ENCODE data around the gene XIAP. TPM values are rescaled to one million over a fixed set of nuclear protein-coding genes. Genes with fewer than 3 reads are reported as not detected.

Gene XIAP
- total RNA-seq, 4 donors from 2014 or later, result 15.1 to 60.3 (median 41.2) TPM

DNA sequence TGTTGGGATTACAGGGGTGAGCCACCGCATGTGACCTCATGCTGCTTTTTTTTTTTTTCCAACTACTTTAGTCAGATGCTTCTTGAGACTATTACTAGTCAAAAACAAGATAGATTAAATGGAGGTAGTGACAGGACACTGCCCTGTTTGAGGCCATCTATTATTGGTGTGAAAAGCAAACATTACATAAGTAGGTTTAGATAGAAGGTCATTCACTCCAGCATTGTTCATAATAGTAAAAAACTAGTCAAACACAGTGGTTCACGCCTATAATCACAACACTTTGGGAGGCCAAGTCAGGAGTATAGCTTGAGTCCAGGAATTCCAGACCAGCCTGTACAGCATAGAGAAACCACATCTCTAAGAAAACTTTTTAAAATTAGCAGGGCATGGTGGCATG is 16.3 kb downstream of the XIAP start:
- no peaks in the 10 kb centered on the region for H3K27me3 ChIP-seq
- H3K4me1 ChIP-seq, result peaks cover 0 to 19% (median 2%) of the 10 kb centered on the region in 4 donors
- in situ Hi-C loops (cut with MboI; ENCODE audit: low pct_ligation_motif_present in 1 of 4, low pct_unique_long_range_greater_than_20kb in 1 of 4, low sequenced_read_pairs in 3 of 4), result no loop called here
- H3K9me3 ChIP-seq, result no peaks in the 10 kb centered on the region
- TF ChIP-seq POLR2AphosphoS5 (IDR thresholded peaks at IDR 0.05) (no peak), POLR2A (IDR thresholded peaks at IDR 0.05) (no peak), EP300 (IDR thresholded peaks at IDR 0.05; ENCODE audit: low read depth) (no peak), CTCF (IDR thresholded peaks at IDR 0.05) (no peak)
- intact Hi-C loops (cut with DNase I; ENCODE audit: low total_unique reads), result no loop called here
- WGBS, 2 donors (ENCODE audit: low coverage in 1 of 2), result 79 to 100% methylated on average over 1 to 2 of the region's 2 CpGs
- no peak for DNase-seq
- no peak overlapping the region for H3K4me3 ChIP-seq
- no peaks in the 10 kb centered on the region for H3K36me3 ChIP-seq
- peak overlapping the region in 1 of 4 donors; percentile 12 for H3K27ac ChIP-seq

DNA sequence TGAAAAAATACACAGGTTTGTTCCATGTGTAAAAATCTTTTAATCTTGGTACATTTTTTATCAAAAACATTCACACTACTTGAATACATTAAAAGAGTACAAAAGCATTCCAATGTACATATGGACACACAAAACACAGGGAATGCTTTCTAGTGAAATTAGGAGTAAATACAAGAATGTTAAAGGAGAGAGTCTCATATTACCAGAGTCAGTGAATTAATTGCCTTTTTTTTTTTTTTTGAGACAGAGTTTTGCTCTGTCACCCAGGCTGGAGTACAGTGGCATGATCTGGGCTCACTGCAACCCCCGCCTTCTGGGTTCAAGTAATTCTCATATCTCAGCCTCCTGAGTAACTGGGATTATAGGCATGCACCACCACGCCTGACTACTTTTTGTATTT is 17.0 kb downstream of the XIAP start:
- H3K27me3 ChIP-seq, result no peaks in the 10 kb centered on the region
- peaks cover 0 to 19% (median 2%) of the 10 kb centered on the region in 4 donors for H3K4me1 ChIP-seq
- no peak overlapping the region for H3K27ac ChIP-seq
- H3K9me3 ChIP-seq, result no peaks in the 10 kb centered on the region
- TF ChIP-seq EP300 (IDR thresholded peaks at IDR 0.05; ENCODE audit: low read depth), result no peak
- TF ChIP-seq CTCF (IDR thresholded peaks at IDR 0.05), result no peak
- no peak for TF ChIP-seq POLR2A (IDR thresholded peaks at IDR 0.05)
- no peak for TF ChIP-seq POLR2AphosphoS5 (IDR thresholded peaks at IDR 0.05)
- H3K4me3 ChIP-seq, result no peak overlapping the region
- no peaks in the 10 kb centered on the region for H3K36me3 ChIP-seq
- DNase-seq, result no peak
- intact Hi-C loops (cut with DNase I; ENCODE audit: low total_unique reads) (no loop called here), in situ Hi-C loops (cut with MboI; ENCODE audit: low pct_ligation_motif_present in 1 of 4, low pct_unique_long_range_greater_than_20kb in 1 of 4, low sequenced_read_pairs in 3 of 4) (no loop called here)
- 83% methylated on average over 2 of the region's 2 CpGs; no CpG with 5 or more reads in 1 of the 2 donors for WGBS, 2 donors (ENCODE audit: low coverage in 1 of 2)

- Histone ChIP-seq H3K27me3 (no peaks in the 10 kb centered on the region), H3K4me1 (peaks cover 0 to 19% (median 2%) of the 10 kb centered on the region in 4 donors), H3K4me3 (no peak overlapping the region), H3K9me3 (no peaks in the 10 kb centered on the region), H3K36me3 (no peaks in the 10 kb centered on the region), H3K27ac (peak overlapping the region in 1 of 4 donors; percentile 31)
- 33 to 40% methylated on average over 2 of the region's 2 CpGs for WGBS, 2 donors (ENCODE audit: low coverage in 1 of 2)
- TF ChIP-seq CTCF (IDR thresholded peaks at IDR 0.05) (no peak), POLR2AphosphoS5 (IDR thresholded peaks at IDR 0.05) (no peak), EP300 (IDR thresholded peaks at IDR 0.05; ENCODE audit: low read depth) (no peak), POLR2A (IDR thresholded peaks at IDR 0.05) (no peak)
- no peak for DNase-seq
- in situ Hi-C loops (cut with MboI; ENCODE audit: low pct_ligation_motif_present in 1 of 4, low pct_unique_long_range_greater_than_20kb in 1 of 4, low sequenced_read_pairs in 3 of 4) (no loop called here), intact Hi-C loops (cut with DNase I; ENCODE audit: low total_unique reads) (no loop called here)
Measured at GRCh38 chrX:123878252-123878721, 18.4 kb downstream of the XIAP start.

DNA sequence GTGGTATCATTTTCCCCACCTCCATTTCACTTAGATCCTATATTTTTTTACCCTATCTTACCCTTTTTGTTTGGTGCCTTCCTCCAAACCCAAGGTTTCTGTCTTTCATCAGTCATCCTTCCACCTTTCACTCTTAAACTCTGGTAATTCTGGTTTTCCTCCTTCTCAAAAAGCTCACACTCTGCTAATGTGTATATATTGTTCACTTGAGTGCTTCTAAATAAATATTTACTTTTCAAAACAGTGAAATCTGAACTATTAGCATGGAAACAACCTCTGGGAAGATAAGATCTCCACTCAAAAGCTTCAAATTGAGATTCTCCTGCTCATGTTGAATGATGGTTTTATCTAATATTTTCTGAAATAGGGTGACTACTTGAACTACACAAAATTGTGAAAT is 21.5 kb downstream of the XIAP start:
- intact Hi-C loops (cut with DNase I; ENCODE audit: low total_unique reads) (no loop called here), in situ Hi-C loops (cut with MboI; ENCODE audit: low pct_ligation_motif_present in 1 of 4, low pct_unique_long_range_greater_than_20kb in 1 of 4, low sequenced_read_pairs in 3 of 4) (no loop called here)
- Histone ChIP-seq H3K36me3 (no peaks in the 10 kb centered on the region), H3K4me3 (no peak overlapping the region), H3K27ac (no peak overlapping the region), H3K9me3 (no peaks in the 10 kb centered on the region), H3K27me3 (no peaks in the 10 kb centered on the region), H3K4me1 (peaks cover 0 to 17% (median 0%) of the 10 kb centered on the region in 4 donors)
- no peak for DNase-seq
- TF ChIP-seq EP300 (IDR thresholded peaks at IDR 0.05; ENCODE audit: low read depth) (no peak), POLR2AphosphoS5 (IDR thresholded peaks at IDR 0.05) (no peak), POLR2A (IDR thresholded peaks at IDR 0.05) (no peak), CTCF (IDR thresholded peaks at IDR 0.05) (no peak)

Measured in transverse colon (tissue), 4 donors.